ENCODE results near the gene CD6.

Gene CD6

GRCh38 chr11:60937144-60937527 lies 34.3 kb upstream of the CD6 start:
- 0 out of 2 replicates have a peak, but pooled peaks cover 2% of the 10 kb centered on the region for H4K20me1 ChIP-seq (ENCODE audit: control insufficient read depth, insufficient read depth, low read depth, low read length)
- no peaks in the 10 kb centered on the region for H3K9me3 ChIP-seq (ENCODE audit: control insufficient read depth, insufficient read depth, low read length)
- no peaks in the 10 kb centered on the region; the same call in 1 of the 2 replicates for H3K79me2 ChIP-seq (ENCODE audit: control insufficient read depth, low read length)
- no peaks in the 10 kb centered on the region for H3K27me3 ChIP-seq (ENCODE audit: control insufficient read depth, low read length)
- TF ChIP-seq CTCF (IDR thresholded peaks at IDR 0.05; ENCODE audit: low read depth, low read length, poor library complexity, severe bottlenecking) (no peak), EZH2phosphoT487 (IDR thresholded peaks at IDR 0.05; ENCODE audit: borderline replicate concordance, low read length) (no peak)
- H3K4me3 ChIP-seq (ENCODE audit: low read length), result no peak overlapping the region
- H3K4me1 ChIP-seq (ENCODE audit: control insufficient read depth, low read length), result peaks cover 39% of the 10 kb centered on the region
- no peak overlapping the region for H3K27ac ChIP-seq (ENCODE audit: low read depth, low read length)
- no peaks in the 10 kb centered on the region for H3K9me2 ChIP-seq (replicated peaks; ENCODE audit: control insufficient read depth, low read length)
- H3K36me3 ChIP-seq (ENCODE audit: control insufficient read depth, low read length), result peaks cover 46% of the 10 kb centered on the region
- no peak overlapping the region for H3K4me2 ChIP-seq (ENCODE audit: low read length)
- H3F3A ChIP-seq (ENCODE audit: control insufficient read depth, insufficient read depth), result peaks cover 10% of the 10 kb centered on the region

GRCh38 chr11:60937811-60938210 lies 33.7 kb upstream of the CD6 start:
- Histone ChIP-seq H3K4me2 (ENCODE audit: low read length) (no peak overlapping the region), H3K79me2 (ENCODE audit: control insufficient read depth, low read length) (peaks cover 3% of the 10 kb centered on the region), H3K4me3 (ENCODE audit: low read length) (no peak overlapping the region), H3K9me2 (replicated peaks; ENCODE audit: control insufficient read depth, low read length) (no peaks in the 10 kb centered on the region), H3K36me3 (ENCODE audit: control insufficient read depth, low read length) (peaks cover 52% of the 10 kb centered on the region), H3K9me3 (ENCODE audit: control insufficient read depth, insufficient read depth, low read length) (no peaks in the 10 kb centered on the region), H3K27me3 (ENCODE audit: control insufficient read depth, low read length) (no peaks in the 10 kb centered on the region), H4K20me1 (ENCODE audit: control insufficient read depth, insufficient read depth, low read depth, low read length) (0 out of 2 replicates have a peak, but pooled peaks cover 7% of the 10 kb centered on the region), H3F3A (ENCODE audit: control insufficient read depth, insufficient read depth) (peaks cover 4% of the 10 kb centered on the region), H3K4me1 (ENCODE audit: control insufficient read depth, low read length) (peaks cover 39% of the 10 kb centered on the region), H3K27ac (ENCODE audit: low read depth, low read length) (no peak overlapping the region)
- no peak for TF ChIP-seq CTCF (IDR thresholded peaks at IDR 0.05; ENCODE audit: low read depth, low read length, poor library complexity, severe bottlenecking)
- no peak for TF ChIP-seq EZH2phosphoT487 (IDR thresholded peaks at IDR 0.05; ENCODE audit: borderline replicate concordance, low read length)

GRCh38 chr11:60938500-60938899 lies 33.0 kb upstream of the CD6 start:
- peaks cover 37% of the 10 kb centered on the region for H3K4me1 ChIP-seq (ENCODE audit: control insufficient read depth, low read length)
- H3K4me3 ChIP-seq (ENCODE audit: low read length), result no peak overlapping the region
- H3K79me2 ChIP-seq (ENCODE audit: control insufficient read depth, low read length), result peaks cover 7% of the 10 kb centered on the region
- no peaks in the 10 kb centered on the region for H3K9me2 ChIP-seq (replicated peaks; ENCODE audit: control insufficient read depth, low read length)
- no peaks in the 10 kb centered on the region for H3F3A ChIP-seq (ENCODE audit: control insufficient read depth, insufficient read depth)
- H3K27me3 ChIP-seq (ENCODE audit: control insufficient read depth, low read length), result no peaks in the 10 kb centered on the region
- H3K4me2 ChIP-seq (ENCODE audit: low read length), result no peak overlapping the region
- H3K9me3 ChIP-seq (ENCODE audit: control insufficient read depth, insufficient read depth, low read length), result no peaks in the 10 kb centered on the region
- 0 out of 2 replicates have a peak, but pooled peaks cover 7% of the 10 kb centered on the region for H4K20me1 ChIP-seq (ENCODE audit: control insufficient read depth, insufficient read depth, low read depth, low read length)
- peaks cover 59% of the 10 kb centered on the region for H3K36me3 ChIP-seq (ENCODE audit: control insufficient read depth, low read length)
- no peak overlapping the region for H3K27ac ChIP-seq (ENCODE audit: low read depth, low read length)
- TF ChIP-seq CTCF (IDR thresholded peaks at IDR 0.05; ENCODE audit: low read depth, low read length, poor library complexity, severe bottlenecking) (no peak), EZH2phosphoT487 (IDR thresholded peaks at IDR 0.05; ENCODE audit: borderline replicate concordance, low read length) (no peak)
